Cardiac septum (tissue), 1 donor: ENCODE measurements around the gene AGAP3. TPM values are rescaled to one million over a fixed set of nuclear protein-coding genes. Genes with fewer than 3 reads are reported as not detected.

ENCODE experiments used
- DNase-seq: peaks from one replicate; pipeline ENCODE4 v3.0.0-alpha.2; 2020; ENCODE audit warnings: low spot score
- intact Hi-C: fragments of 100-400 bp; cut with DNase I; formaldehyde crosslinking; loops from one replicate; pipeline ENCODE4 v1.14.0; 2022
- total RNA-seq: library from RNA; stranded (reverse); fragmentation: NEBNext Ultra II Directional; extraction: Animal tissue kit (Norgen Biotek cat#: 25700); gene quantifications from one replicate; pipeline ENCODE4 v1.2.1, GENCODE V29; 2021
- donor health status: DM: no; HTN: no; CAD: no.

AGAP3 gene
- total RNA-seq, 1 donor from 2014 or later = 67.5 TPM

DNA sequence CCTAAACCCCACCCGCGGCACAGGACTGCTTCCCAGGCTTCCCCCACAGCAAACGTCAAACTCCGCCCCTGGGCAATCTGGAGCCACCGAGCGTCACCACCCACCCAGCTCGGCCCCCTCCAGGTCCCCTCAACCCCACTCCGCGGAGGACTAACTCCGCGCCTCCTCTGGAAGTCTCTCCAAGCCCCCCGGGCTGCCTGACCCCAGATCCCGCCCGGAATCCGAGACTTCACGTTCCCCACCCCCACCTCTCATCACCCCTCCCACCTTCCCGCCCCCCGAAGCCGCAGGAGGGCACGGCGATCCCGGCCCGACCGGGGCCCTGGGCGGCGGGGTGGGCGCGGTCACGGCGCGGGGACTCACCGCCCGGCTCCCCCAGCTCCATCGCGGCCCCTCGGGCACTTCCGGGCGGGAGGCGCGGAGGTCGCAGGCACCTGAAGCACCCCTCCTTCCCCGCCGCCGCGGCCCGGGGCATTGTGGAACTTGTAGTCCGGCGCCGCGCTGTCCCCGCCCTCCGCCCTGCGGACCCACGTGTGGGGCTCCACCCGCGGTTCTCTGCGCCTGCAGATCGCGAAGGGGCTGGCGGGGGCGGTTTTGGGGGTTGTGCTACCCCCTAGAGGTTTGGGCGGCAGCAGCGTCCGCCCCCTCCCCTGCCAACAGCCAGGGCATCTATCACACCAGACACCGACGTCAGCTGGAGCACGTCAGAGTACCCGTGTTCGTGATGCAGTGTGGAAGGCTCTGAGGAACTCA lies 3.0 kb upstream of the AGAP3 start, which contains the start of gene TMUB1:
TSS of gene TMUB1 (minus strand) at position 423 of the 753 bp plus-strand sequence. CDS start 930 bp downstream, outside the sequence.
- intact Hi-C loops = no loop called here
- DNase-seq = peak; percentile 91

- intact Hi-C loops = no loop called here
- no peak for DNase-seq
These were observed 2.5 kb upstream of the AGAP3 start for GRCh38 chr7:151083824-151084160.

DNA sequence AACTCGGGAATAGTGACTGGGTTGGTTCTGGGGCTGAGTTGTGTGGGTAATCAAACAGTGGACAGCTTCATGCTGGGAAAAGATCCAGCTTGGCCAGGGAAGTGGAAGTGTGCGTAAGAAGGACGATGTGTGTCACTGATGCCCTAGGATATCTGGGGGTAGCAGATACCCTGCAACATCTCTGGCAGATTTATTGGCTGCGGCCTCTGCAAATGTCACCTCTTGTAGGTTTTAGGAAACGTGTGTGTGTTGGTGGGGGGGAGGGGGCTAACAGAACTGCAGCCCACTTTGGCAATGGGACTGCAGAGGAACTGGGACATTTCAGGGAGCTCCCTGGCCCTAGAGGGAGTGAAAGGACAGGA lies 965 bp upstream of the AGAP3 start:
- DNase-seq = no peak
- intact Hi-C loops = no loop called here

GRCh38 chr7:151086802-151087244 lies 548 bp downstream of the AGAP3 start:
- no peak for DNase-seq
- intact Hi-C loops = no loop called here

DNA sequence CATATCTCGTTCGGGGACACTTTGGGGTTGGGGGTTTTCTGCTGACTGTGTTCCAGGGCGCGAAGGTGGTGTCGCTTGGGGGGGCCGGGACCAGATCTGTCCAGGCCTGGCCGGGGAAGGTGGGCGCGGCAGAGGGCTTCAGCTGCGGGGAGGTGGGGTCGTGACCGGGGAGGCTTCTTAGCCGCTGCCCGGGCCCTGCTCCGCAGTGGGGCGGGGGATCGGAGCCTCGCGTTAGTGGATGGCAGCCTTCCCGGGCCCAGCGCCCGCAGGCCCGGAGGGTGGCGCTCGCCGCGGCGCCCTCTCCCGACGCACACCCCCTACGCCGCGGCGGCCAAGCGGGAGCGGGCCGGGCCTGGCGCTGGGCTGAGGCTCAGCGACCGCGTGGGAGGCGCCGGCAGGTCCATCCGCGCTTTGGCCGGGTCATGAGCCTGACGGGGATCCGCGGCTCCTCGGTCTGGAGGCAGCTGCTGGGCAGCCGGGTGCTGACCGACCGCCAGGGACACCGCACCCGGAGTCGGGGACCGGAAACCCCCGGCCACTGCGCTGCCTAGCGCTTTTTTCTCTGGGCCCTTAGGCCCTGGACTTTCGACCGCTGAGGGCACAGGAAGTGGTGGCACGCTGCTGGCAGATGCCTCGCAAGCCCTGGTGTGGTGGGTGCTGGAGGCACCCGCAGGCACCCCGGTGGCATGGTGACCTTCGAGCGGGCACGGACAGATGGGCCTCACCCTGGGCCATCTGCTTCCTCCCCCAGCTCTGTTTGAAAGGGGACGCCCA lies 1.2 kb downstream of the AGAP3 start:
- intact Hi-C loops = no loop called here

DNA sequence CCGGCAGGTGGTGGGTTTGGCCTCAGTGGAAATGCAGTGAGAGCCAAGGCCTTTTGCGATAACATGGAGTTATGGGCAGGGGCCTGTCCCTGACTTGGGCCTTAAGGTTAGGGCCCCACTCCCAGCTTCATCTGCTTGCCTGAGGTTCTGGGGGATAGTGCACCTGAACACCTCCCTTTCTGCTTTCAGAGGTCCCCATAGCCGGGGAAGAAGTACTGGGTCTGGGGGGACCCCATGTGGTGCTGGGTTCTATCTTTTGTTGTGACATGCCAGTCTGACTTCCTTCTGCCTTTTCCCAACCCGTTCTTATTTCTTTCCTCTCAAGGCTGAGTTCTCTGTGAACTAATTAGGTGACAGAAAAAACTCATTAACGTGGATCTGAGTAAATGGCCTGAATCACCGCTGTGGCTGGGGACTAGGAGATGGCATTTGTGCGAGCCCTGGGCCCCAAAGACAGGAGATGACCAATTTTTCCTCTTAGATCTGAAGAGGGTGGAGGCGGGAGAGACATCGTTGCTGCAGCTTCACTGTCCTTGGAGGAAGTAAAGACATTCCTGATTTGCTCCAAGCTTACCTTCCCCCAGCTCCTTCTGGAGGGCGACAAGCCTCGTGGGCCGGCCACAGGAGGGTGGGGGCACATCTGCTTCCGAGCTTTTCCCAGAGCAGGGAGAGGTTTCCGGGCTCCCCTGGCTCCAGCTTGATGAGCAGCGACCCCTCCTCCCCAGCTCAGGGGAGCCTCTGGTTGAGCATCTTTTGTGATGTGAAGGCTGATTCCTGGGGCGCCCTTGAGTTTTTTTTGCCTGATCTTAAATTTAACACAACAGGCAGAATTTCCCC lies 2.0 kb downstream of the AGAP3 start:
- intact Hi-C loops = no loop called here
- DNase-seq = no peak

More for the DNA sequence above, 1.2 kb downstream of the AGAP3 start:
- no peak for DNase-seq

GRCh38 chr7:151088856-151089699 lies 2.8 kb downstream of the AGAP3 start:
- intact Hi-C loops = no loop called here
- DNase-seq = no peak

- DNase-seq = no peak
- intact Hi-C loops = no loop called here
These were observed 3.8 kb downstream of the AGAP3 start for GRCh38 chr7:151089893-151090730.

- intact Hi-C loops = no loop called here
- no peak for DNase-seq
These were observed 4.7 kb downstream of the AGAP3 start for GRCh38 chr7:151091003-151091402.

DNA sequence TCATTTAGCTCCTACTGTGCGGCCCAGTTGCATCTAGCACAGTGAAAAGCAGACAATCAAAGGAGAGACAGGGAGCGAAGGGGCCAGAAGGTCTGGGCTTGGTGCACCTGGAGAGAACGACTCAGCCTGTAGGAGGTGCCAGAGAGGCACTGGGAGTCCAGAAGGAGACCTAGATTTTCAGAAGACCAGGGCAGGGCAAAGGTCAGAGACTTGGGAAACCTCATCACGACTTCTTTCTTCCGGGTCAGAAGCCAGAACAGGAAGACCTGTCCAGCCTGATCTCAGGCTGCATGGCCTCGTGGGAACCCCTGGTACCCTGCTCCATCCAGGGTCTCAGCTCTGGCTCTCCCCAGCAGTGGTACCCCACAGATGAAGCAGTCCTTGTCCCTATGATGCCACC lies 5.2 kb downstream of the AGAP3 start:
- DNase-seq = no peak

GRCh38 chr7:151091988-151092387 lies 5.7 kb downstream of the AGAP3 start:
- intact Hi-C loops = no loop called here

More for the DNA sequence above, 5.2 kb downstream of the AGAP3 start:
- intact Hi-C loops = no loop called here

GRCh38 chr7:151093748-151094147 lies 7.5 kb downstream of the AGAP3 start:
- intact Hi-C loops = no loop called here
- no peak for DNase-seq

More at GRCh38 chr7:151091988-151092387, 5.7 kb downstream of the AGAP3 start:
- no peak for DNase-seq

DNA sequence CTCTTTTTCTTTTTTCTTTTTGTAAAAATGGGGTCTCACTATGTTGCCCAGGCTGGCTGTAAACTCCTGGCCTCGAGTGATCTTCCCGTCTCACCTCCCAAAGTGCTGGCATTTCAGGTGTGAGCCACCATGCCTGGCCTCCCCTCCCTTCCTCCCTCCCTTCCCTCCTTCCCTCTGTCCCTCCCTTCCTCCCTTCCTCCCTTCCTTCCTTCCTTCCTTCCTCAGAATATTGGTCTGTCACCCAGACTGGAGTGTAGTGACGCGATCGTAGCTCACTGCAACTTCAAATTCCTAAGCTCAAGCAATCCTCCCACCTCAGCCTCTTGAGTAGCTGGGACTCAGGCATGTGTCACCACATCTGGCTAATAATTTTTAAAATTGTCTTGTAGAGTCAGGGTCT lies 8.4 kb downstream of the AGAP3 start:
- intact Hi-C loops = no loop called here
- DNase-seq = no peak

GRCh38 chr7:151095123-151095797 lies 9.0 kb downstream of the AGAP3 start:
- intact Hi-C loops = no loop called here
- no peak for DNase-seq

DNA sequence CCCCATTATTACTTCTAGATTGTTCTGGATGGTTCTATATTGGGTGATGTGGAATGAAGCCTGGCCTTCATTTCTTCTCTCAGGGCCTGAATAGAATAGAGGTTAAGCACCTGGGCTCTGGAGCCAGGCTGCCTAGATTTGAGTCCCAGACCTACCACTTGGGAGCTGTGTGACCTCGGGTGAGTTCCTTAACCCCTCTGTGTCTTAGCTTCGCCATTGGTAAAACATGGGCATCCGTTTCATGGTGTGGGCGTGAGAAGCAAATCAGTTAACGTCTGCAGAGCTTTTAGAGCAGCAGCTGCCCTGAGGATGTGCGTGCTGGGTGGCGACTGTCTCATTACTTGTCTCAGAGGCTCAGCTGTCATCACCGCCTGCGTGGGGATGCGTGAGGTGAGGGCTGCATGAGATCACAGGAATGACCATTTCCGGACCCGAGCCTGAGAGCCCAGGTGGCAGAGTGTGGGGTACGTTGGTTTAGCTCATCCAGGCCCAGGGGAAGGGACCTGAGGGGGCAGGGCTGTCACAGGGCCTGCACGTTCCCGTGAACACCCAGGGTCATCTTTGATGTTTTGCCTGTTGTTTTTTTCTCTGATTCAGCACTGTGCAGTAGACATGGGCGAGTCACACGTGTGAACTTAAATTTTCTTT lies 9.7 kb downstream of the AGAP3 start:
- no peak for DNase-seq
- intact Hi-C loops = no loop called here

DNA sequence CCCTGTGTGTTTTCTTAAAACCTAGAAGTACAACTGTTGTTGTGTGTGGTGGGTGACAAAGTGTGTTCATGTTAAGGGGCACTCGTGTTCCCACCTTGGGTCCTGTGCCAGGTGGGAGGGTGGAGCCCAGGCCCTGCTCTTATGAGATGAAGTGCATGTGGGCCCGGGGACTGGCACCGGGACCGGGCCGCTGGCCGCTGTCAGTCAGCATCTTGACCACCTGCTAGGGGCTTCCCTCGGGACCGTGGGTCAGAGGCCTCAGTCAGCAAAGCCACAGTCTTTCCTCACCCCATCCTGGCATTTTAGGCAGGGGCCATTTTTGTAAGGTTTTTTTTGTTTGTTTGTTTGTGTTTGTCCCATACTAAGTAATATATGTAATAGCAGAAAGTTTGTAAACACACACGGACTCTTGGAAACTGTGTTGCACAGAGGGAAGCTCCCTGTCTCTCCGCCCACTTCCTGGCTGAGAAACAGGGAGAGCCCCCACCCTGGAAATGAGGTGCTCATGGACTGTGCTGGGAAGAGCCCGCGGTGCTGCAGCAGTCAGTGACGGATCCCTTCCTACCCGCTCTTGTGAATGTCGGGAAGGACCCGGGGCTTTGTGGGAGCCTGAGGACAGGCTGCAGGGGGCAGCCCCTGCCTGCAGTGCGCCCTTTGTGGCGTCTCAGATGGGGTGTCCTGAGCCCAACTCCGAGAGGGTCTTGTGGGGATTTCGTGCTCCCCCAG lies 13.4 kb downstream of the AGAP3 start:
- DNase-seq = no peak
- intact Hi-C loops = no loop called here

DNA sequence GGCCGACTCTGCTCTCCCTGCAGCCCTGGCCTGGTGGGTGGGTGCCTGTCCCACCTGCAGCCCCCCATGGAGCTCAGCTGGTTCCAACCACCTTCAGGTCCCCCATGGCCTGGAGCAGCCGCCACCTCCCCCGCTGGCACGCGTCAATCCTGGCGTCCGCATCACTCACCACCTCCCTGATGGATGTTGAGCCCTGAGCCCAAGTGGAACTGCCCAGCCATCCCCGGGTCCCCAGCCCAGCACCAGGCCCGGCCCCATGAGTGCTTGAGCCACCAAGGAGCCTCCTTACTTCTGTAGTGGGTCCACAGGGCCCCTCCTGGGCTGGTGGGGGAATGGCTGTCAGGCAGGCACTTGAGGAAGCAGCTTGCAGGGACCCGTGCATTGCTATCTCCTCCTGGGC lies 14.6 kb downstream of the AGAP3 start:
- intact Hi-C loops = no loop called here
- no peak for DNase-seq
